ENCODE results near the gene NENF.
"Not testable (repeated sequence)": the region's sequence is repeated elsewhere in the genome, so short reads cannot be mapped to it uniquely, and the experiment has no call there.

Gene NENF

DNA sequence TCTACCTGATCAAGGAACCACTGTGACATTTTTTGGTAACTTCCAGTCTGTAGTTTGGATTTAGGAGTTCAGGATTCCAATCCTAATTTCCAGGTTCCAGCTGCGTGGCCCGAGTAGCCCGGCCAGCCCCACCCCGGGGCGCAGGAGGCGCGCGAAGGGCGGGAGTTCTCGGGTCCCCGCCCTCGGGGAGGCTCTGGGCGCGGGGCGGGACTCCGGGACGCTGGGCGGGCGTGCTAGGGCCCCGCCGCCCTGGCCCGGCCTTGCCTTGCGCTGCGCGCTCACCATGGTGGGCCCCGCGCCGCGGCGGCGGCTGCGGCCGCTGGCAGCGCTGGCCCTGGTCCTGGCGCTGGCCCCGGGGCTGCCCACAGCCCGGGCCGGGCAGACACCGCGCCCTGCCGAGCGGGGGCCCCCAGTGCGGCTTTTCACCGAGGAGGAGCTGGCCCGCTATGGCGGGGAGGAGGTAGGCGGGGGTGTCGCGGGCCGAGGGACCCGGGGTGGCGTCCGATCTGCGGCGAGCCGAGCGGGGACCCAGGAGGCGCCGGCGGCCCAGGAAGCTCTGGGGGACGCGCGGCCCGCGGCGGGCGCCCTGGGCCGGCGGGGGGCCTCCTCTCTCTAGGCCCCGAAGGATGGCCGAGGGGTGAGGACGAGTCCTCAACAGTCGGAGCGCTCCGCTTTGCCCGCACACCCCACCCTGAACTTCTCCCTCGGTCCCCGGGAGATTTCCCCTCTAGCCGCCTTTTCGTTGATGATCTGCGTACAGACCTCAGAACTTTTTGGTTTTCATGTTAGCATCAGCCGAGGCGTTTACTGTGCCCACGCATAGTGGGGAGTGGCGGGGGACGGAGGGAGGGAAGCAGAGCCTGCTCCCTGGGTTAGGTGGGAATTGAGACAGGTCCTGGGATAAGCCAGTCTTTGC, at the start of gene NENF:
NENF (plus strand) TSS at position 260 of the 916 bp plus-strand sequence; CDS start at position 284, 24 bp downstream.
- no peak for DNase-seq (ENCODE audit: low read depth, low spot score)

DNA sequence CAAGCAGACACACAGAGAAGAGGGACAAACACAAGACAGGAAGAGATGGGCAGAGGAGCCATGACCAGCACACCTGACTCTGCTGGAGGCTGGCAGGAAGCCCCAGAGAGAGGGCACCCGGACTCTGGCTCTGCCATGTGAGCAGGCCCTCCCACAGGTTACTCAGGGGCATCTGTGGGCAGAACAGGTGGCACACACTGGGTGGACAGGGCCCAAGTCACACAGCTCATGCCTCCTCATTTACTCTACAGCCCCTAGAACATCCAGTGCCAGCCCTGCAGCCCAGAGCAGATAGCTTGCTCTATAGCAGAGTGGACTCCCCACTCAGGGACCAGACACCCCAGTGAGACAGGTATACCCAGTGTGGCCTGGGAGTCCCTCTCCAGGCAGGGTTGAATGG, 46.7 kb upstream of the NENF start:
- no peak for DNase-seq (ENCODE audit: low read depth, low spot score)

DNA sequence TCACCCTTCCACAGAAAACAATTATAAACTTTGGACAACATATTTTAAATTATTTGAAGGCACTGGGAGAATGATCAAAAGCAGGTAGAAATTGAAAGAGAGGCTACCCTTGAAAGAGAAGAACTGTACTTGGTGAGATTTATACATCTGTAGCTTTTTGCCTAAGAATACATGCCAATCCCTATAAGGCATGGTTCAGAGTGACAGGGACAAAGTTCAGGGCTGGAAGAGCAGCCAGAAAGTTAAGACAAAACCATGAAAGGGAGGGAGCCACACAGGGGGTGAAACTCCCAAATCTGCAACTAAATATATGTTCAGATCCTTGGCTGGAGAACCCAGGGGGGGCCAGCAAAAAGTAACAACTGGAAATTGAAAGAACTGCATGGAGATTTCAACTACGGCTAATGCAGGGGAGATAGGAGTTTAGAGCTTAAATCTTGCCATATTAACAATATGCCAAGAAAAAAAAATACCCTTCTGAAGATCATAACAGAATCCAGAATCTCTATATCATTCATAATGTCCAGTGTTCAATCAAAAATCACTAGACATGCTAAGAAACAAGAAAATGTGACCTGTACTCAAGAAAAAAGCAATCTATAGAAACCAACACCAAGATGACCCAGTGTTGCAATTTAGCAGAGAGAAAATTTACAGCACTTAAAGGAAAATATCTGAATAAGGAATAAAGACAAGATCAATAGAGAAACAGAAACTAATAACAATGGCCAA, 43.6 kb upstream of the NENF start:
- DNase-seq (ENCODE audit: low read depth, low spot score), result no peak

GRCh38 chr1:212395678-212396437, 36.9 kb upstream of the NENF start:
- DNase-seq (ENCODE audit: low read depth, low spot score), result not testable (repeated sequence)

- DNase-seq (ENCODE audit: low read depth, low spot score), result no peak
Measured at GRCh38 chr1:212396638-212397037, 36.1 kb upstream of the NENF start.

GRCh38 chr1:212397171-212397570, 35.5 kb upstream of the NENF start:
- DNase-seq (ENCODE audit: low read depth, low spot score), result no peak

DNA sequence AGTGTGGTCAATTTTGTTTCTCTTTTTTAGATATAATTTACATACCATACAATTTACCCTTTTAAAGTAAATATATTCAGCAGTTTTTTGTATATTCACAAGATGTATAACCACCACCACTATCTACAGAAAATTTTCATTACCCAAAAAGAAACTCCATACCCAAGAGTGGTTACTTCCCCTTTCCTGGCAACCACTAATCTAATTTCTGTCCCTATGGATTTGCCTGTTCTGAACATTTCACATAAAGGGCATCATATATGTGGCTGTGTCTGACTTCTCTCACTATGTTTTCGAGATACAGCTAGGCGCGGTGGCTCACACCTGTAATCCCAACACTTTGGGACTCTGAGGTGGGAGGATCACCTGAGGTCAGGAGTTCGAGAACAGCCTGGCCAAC, 31.7 kb upstream of the NENF start:
- no peak for DNase-seq (ENCODE audit: low read depth, low spot score)

DNA sequence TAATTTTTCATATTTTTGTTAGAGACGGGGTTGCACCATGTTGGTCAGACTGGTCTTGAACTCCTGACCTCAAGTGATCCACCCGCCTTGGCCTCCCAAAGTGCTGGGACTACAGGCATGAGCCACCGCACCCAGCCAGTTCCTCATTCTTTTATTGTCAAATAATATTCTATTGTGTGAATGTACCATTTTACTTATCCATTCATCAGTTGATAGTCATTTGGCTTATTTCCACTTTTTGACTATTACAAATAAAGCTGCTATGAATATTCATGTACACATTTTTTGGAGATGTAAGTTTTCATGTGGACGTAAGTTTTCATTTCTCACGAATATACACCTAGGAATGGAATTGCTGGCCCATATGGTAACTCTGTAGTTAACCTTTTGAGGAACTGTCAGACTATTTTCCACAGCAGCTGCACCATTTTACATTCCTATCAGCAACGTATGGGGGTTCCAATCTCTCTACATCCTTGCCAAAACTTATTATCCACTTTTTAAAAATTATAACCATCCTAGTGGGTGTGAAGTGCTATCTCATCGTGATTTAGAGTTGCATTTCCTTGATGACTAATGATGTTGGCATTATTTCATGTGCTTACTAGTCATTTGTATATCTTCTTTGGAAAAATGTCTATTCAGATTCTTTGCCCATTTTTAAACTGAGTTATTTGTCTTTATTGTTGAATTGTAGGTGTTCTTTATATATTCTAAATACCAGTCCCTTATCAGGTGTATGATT, 30.7 kb upstream of the NENF start:
- DNase-seq (ENCODE audit: low read depth, low spot score), result no peak

- DNase-seq (ENCODE audit: low read depth, low spot score), result no peak
Measured at GRCh38 chr1:212402666-212403321, 29.9 kb upstream of the NENF start.

- no peak for DNase-seq (ENCODE audit: low read depth, low spot score)
Measured at GRCh38 chr1:212410231-212410820, 22.4 kb upstream of the NENF start.

- no peak for DNase-seq (ENCODE audit: low read depth, low spot score)
Measured at GRCh38 chr1:212412374-212412773, 20.3 kb upstream of the NENF start.

DNA sequence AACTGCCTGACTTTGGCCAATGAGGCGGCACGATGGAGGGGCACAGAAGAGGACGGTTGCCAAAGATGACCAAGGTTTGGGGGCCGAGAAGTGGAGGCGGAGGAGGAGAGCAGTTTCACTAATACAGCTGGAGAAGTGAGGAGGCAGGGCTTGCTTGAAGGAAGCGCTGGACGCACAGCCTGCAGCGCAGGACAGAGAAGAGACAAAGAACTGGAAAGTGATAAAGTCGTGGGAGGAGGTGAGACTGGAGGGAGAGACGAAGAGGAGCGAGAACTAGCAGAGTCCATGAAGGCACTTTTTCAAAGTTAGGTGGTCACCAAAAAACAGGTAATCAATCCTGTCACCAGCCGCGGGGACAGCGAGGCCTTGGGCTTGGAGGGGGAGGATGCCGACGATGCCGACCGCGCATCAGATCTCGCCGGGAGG, 18.8 kb upstream of the NENF start:
- no peak for DNase-seq (ENCODE audit: low read depth, low spot score)

- peak; percentile 91 for DNase-seq (ENCODE audit: low read depth, low spot score)
Measured at GRCh38 chr1:212414328-212415106, 18.2 kb upstream of the NENF start, which contains the start of gene PACC1. Gene PACC1, minus strand, starts transcription at chr1:212414886. Its CDS starts 129 bp downstream, at chr1:212414757.

DNA sequence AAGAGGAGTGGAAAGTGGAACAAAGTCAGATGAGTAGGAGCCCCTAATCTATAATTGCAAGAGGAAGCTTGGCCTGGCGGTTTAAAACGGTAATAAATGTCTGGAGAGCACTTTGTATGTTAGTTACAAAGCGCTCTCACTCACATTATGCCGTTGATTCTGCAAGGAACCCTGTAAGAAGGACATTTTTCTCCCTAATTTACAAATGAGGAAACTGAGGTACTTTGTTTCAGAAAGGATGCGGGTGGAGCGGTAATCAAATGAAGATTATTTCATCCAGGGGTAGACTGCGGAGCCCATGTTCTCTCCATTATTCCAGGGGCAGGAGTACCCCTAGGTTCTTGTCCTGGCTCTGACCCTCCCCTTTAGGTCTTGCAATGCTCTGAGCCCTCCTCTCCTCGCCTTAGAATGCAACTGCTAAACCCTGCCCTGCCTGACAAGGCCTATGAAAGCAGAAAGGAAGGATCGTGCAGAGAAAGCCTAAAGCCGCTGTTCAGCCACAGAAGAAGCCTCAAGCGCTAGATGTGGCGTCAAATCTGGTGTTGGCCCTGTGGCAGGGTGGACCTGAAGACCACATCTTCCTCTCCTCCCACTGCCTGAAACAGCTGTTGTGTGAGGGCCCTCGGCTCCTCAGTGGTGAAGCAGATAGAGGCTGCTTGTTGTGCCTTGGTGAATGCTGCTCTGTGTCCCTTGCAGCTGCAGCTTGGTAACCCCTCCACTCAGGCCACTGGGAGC, 17.4 kb upstream of the NENF start:
- no peak for DNase-seq (ENCODE audit: low read depth, low spot score)

DNA sequence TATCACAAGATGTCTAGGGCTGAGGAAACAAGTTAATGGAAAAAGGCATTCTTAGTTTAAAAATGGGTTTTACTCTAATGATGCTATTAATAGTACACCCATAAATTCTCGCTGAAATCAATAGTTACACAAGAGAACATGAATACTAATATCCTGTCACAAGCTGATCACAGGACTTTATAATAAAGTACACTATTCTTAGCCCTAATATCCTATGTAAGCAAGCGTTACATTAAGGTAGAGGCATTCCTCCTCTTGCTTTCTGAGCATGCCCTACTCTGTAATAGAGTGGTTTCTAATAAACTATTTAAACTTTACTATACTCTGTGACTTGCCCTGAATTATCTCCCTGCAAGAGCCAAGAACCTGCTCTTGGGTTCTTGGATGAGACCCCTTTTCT, 11.6 kb upstream of the NENF start:
- no peak for DNase-seq (ENCODE audit: low read depth, low spot score)

GRCh38 chr1:212423879-212424278, 8.8 kb upstream of the NENF start:
- DNase-seq (ENCODE audit: low read depth, low spot score), result no peak

DNA sequence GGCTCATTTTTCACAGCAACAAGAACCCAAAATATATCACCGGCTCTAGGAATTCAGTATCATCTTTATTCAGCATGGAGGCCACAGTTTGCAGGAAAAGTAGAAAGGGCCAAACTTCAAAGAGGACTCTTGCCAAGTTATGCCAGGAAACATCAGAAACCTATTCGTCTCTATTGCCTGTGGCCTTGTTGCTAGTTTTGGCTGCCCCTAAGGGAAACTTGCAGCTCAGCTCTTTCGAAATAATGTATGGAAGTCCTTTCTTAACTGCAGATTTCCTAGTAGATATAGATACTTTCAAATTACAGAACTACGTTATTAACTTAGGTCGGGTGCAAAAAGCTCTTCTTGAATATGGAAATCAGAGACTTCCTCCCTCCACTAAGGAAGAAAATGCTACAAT, 4.2 kb upstream of the NENF start:
- DNase-seq (ENCODE audit: low read depth, low spot score), result no peak

DNA sequence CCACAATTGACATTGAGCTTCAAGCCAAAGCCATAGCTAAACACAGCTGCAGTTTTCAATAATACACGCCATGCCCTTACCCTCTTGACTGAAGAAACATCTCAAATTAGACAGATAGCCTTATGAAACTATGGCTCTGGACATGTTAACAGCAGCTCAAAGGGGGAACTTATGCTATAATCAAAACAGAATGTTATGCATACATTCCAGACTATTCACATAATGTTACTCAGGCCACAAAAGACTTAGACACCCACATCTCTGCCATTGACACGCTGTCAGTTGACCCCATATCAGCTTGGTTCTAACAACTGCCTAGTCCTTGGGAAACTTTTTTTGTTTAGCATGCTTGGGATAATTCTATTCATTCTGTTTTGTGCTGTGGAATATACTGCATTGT, 2.3 kb upstream of the NENF start:
- DNase-seq (ENCODE audit: low read depth, low spot score), result no peak

GRCh38 chr1:212430955-212431394, 1.7 kb upstream of the NENF start:
- DNase-seq (ENCODE audit: low read depth, low spot score), result no peak
